Measurements from ENCODE around the gene CRHBP.

CRHBP gene

DNA sequence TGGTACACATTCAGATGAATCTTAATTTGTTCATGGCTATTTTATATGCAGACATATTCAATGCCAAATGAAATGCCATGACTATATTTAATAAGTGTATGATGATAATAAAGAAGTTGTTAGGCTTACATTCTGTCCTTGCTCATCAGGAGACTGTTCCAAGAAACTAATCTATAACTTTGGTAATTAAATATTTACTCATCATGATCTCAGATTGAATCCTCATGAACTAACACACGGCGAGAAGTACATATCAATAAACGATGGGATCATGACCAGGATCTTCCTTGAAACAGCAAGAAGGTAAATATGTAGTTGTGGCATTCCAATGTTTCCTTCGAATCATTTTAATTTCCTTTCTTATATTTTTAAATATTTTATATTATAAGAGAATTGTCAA is 64.8 kb downstream of the CRHBP start:
- DNase-seq = no peak
